Natural killer cell treated with Interleukin-12 subunit alpha and Interleukin-12 subunit beta and Interleukin-15 and Interleukin-18, amount 100 ng/mL, for 72 hours (primary cell): ENCODE results near the gene C2CD3. TPM values are rescaled to one million over a fixed set of nuclear protein-coding genes. Genes with fewer than 3 reads are reported as not detected.

Experiments
- ATAC-seq, 2 donors: fragments of 150-1000 bp; cut with Tn5 transposase in 1 of 2; sonication (Bioruptor Pico), chemical (Tn5 transposase) in 1 of 2; 2 replicates each; pipeline ENCODE4 v1.10.0; 2021
- DNase-seq: peaks from one replicate; pipeline ENCODE4 v3.0.0; 2022; ENCODE audit warnings: low spot score
- H3K27ac Mint-ChIP-seq, 2 donors: 1 replicate in 1 of 2; 2 replicates in 1 of 2; pipeline ENCODE4 v1.8.0; 2022; ENCODE audit warnings: mixed read lengths in 2 of 2, mild to moderate bottlenecking in 1 of 2, moderate library complexity in 1 of 2
- H3K27me3 Mint-ChIP-seq, 2 donors: 1 replicate in 1 of 2; 2 replicates in 1 of 2; pipeline ENCODE4 v1.8.0; 2022; ENCODE audit warnings: mixed read lengths in 2 of 2
- H3K36me3 Mint-ChIP-seq: one replicate; pipeline ENCODE4 v1.8.0; 2022; ENCODE audit warnings: mixed read lengths
- H3K4me1 Mint-ChIP-seq, 2 donors: 1 replicate in 1 of 2; 2 replicates in 1 of 2; pipeline ENCODE4 v1.8.0; 2022; ENCODE audit warnings: low read depth in 2 of 2, mixed read lengths in 2 of 2, mild to moderate bottlenecking in 1 of 2
- H3K4me3 Mint-ChIP-seq: one replicate; pipeline ENCODE4 v1.8.0; 2022; ENCODE audit warnings: mixed read lengths
- H3K9me3 Mint-ChIP-seq: 2 replicates; pipeline ENCODE4 v1.8.0; 2022; ENCODE audit warnings: mixed read lengths
- total RNA-seq, 2 donors: library from RNA; stranded (reverse); gene quantifications; one replicate each; pipeline ENCODE4 v1.2.3, GENCODE V29; 2022

Gene C2CD3
- total RNA-seq, 2 donors from 2014 or later: 49.1 to 76.7 TPM

DNA sequence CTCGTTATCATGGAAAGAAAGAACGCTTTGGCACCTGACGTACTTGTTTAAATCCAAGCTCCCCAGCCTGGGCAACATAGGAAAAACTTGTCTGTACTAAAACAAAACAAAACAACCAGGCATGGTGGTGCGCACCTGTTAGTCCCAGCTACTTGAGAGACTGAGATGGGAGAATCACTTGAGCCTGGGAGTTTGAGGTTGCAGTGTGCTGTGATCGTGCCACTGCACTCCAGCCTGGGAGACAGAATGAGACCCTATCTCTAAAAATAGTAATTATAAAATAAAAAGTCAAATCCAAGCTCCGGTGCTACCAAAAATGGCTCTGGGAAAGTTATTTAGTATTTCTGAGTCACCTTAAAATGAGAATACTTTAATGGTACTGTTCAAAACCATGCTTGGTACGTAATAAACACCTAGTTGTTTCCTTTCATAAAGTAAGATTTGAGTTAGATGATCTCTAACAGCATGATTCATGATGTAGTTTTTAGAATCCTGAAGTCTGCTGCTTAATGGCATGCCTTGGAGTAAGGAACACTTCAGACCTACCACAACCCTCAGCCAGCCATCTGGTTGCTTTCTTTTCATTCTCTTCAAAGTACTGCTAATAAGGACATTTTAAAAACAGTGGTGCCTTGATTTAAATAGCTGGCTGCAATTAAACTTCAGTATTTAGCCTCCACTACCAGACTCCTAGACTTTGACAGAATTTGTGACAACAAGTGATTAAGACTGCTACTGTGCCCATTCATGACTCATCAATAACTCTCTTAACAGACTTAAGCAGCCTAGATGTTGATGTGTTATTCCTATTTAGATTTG is 8.6 kb upstream of the C2CD3 start:
- no peak for ATAC-seq
- H3K36me3 Mint-ChIP-seq: peaks cover 4% of the 10 kb centered on the region
- no peaks in the 10 kb centered on the region for H3K9me3 Mint-ChIP-seq

DNA sequence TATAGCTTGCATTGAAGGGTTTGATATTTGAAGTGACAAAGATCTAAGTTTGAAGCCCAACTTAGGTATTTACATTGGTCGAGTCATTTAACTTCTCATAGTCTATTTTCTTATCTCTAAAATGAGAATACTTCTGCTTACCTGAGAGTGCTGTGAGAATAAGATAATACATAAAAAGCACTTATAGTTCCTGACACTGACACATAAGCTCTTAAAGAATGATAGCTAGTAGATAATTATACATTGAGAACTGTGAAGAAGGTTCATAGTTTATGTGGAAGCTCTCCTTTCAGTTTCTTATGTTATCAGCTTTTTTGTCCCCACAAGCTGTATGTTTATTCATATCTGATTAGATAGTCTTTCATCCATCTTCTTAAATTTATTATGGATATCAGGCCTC is 5.1 kb upstream of the C2CD3 start:
- DNase-seq (no peak), ATAC-seq (no peak)
- peaks cover 9 to 28% of the 10 kb centered on the region in 2 donors for H3K4me1 Mint-ChIP-seq
- no peaks in the 10 kb centered on the region for H3K9me3 Mint-ChIP-seq
- no peaks in the 10 kb centered on the region for H3K36me3 Mint-ChIP-seq
- no peak overlapping the region for H3K4me3 Mint-ChIP-seq
- no peak overlapping the region for H3K27ac Mint-ChIP-seq
- no peaks in the 10 kb centered on the region for H3K27me3 Mint-ChIP-seq

More for the DNA sequence above, 8.6 kb upstream of the C2CD3 start:
- H3K27me3 Mint-ChIP-seq: no peaks in the 10 kb centered on the region
- no peak overlapping the region for H3K27ac Mint-ChIP-seq
- no peak for DNase-seq
- H3K4me1 Mint-ChIP-seq: peaks cover 9 to 21% of the 10 kb centered on the region in 2 donors
- H3K4me3 Mint-ChIP-seq: no peak overlapping the region

DNA sequence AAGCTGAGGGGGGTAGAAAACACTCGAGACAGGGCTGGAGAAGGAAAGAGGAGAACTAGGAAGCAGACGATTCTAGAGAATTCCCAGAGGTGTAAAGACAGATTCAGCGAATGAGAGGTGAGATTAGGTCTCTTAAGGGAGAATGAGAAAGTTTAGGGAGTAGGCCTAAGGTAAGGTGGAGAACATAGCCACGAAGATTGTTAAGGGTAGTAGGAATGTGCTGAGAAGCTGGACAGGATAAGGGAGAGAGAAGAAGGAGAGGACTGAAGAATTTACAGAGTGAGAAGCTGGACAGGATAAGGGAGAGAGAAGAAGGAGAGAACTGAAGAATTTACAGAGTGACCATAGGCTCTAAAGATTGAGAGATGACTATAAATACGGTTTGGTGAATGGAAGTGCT is 1.2 kb upstream of the C2CD3 start:
- Mint-ChIP-seq H3K27me3 (no peaks in the 10 kb centered on the region), H3K4me3 (no peak overlapping the region), H3K4me1 (peaks cover 6 to 9% of the 10 kb centered on the region in 2 donors), H3K27ac (no peak overlapping the region), H3K9me3 (no peaks in the 10 kb centered on the region), H3K36me3 (no peaks in the 10 kb centered on the region)
- ATAC-seq (no peak), DNase-seq (no peak)

DNA sequence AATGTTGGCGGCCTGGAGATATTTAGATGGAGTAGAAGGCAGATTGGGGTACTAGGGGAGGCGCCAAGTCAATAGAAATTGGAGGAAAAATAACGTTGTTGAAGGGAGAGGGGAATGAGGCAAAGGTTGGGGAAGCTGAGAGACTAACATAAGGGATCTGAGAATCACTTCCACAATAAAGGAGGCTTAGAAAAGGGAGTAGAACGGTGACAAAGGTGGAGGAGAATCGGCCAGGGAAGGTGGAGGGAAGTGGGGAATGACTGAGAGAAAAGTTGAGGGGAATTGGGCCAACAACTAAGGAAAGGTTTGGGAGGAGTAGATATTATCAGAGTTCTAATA is 797 bp upstream of the C2CD3 start:
- H3K4me1 Mint-ChIP-seq: peaks cover 6 to 9% of the 10 kb centered on the region in 2 donors
- ATAC-seq: no peak
- H3K4me3 Mint-ChIP-seq: no peak overlapping the region
- H3K36me3 Mint-ChIP-seq: no peaks in the 10 kb centered on the region
- no peaks in the 10 kb centered on the region for H3K27me3 Mint-ChIP-seq
- no peak for DNase-seq
- H3K9me3 Mint-ChIP-seq: no peaks in the 10 kb centered on the region
- H3K27ac Mint-ChIP-seq: no peak overlapping the region

DNA sequence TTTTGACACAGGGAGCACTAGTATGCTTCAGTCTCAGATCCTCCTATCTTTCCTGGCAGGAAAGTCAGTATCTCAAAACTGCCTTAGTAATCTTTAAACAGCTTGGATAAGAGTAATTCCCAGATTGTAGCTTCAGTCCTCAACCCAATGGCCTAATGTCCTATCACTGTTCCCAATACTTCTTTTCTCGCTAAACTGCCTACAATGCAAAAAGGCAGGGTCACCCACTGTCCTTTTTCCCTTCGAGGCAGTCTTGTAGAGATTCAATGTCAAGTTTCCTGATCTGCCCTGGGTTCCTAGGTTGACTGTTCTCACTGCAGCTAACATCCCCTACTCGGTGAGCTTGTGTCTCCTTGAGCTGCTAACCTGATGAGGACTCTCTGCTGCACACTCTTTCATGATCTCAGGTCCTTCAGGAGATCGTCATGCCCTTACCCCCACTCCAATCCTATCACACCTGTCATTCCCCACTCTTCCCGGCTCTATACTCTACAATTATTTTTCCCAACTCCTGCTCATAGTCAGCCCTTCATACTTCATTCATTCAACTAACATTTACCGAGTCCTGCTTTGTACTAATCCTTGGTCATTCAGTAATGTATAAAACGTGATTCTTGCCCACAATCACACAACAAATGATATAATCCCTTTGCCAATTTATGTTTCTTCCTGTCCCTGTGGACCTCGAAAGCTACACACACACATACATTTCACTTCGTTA is 904 bp downstream of the C2CD3 start:
- no peak overlapping the region for H3K27ac Mint-ChIP-seq
- no peak for ATAC-seq
- H3K4me1 Mint-ChIP-seq: peaks cover 6 to 9% of the 10 kb centered on the region in 2 donors
- no peaks in the 10 kb centered on the region for H3K36me3 Mint-ChIP-seq
- no peak overlapping the region for H3K4me3 Mint-ChIP-seq
- H3K27me3 Mint-ChIP-seq: no peaks in the 10 kb centered on the region
- DNase-seq: no peak
- H3K9me3 Mint-ChIP-seq: no peaks in the 10 kb centered on the region

DNA sequence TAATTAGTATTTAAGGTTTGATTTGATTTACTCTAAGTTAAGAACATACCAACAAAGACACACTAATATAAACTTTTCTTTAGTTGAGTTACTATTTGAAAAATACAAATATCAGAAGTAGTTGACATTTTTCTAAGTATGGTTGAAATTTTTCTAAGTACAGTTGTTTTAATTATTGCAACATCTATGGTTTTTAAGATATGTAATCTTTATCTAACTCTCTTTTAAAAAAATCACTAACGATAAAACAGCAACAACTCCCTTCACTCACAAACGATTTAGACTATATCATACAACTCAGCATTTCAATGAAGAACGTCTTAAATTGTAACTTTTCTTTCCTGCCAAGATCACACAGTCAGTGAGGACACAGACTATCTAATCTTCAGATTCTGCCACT is 2.0 kb downstream of the C2CD3 start:
- Mint-ChIP-seq H3K27ac (no peak overlapping the region), H3K9me3 (no peaks in the 10 kb centered on the region), H3K4me3 (peak overlapping the region; percentile 52), H3K27me3 (no peaks in the 10 kb centered on the region), H3K36me3 (peaks cover 6% of the 10 kb centered on the region), H3K4me1 (peaks cover 3 to 6% of the 10 kb centered on the region in 2 donors)
- no peak for DNase-seq
- no peak for ATAC-seq

DNA sequence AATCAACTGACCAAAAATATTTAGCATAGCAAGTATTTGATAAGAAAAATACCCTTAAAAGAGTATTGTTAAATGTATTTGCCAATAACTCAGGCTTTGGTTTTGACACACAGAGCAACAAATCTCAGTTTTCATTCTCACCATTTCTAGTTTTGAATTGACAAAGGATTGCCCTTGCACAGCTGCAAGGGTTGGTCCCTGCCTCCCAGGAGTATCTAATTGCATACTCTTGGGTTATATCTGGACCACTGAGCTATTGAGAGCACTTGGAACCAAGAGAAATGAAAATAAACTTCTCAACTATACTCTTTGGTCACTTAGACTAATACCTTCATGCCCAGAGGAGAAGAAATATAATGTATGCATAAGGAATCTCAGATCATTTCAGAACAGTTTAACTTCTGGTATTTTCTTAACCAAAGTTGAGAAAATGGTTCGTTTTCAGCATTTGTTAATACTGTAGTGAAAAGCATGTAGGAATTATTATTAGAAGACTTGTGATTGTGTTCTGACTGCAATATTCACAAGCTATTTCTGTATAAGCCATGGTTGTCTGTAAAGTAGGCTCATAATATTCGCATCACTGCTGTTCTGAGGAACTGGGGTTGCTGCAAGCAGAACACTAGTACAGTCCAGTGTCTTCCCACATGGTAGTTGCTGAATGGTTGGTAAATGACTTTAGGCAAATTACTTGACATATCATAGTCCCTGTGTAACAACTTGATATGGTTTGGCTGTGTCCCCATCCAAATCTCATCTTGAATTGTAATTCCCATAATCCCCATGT is 7.9 kb downstream of the C2CD3 start:
- Mint-ChIP-seq H3K4me1 (peaks cover 8 to 10% of the 10 kb centered on the region in 2 donors), H3K36me3 (peaks cover 17% of the 10 kb centered on the region), H3K27me3 (no peaks in the 10 kb centered on the region), H3K9me3 (no peaks in the 10 kb centered on the region), H3K4me3 (no peak overlapping the region), H3K27ac (no peak overlapping the region)
- DNase-seq: no peak
- no peak for ATAC-seq

DNA sequence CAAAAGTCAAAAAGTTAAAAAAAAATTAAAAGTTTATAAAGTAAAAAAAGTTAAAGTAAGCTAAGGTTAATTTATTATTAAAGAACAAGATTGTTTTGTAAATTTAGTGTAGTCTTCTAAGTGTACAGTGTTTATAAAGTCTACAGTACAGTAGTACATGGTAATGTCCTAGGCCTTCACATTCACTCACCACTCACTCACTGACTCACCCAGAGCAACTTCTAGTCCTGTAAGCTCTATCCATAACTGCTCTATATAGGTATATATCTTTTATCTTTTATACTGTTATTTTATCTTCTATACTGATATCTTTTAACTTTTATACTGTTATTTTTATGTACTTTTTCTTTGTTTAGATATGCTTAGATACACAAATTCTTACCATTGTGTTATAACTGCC is 11.2 kb downstream of the C2CD3 start:
- peaks cover 9 to 10% of the 10 kb centered on the region in 2 donors for H3K4me1 Mint-ChIP-seq

DNA sequence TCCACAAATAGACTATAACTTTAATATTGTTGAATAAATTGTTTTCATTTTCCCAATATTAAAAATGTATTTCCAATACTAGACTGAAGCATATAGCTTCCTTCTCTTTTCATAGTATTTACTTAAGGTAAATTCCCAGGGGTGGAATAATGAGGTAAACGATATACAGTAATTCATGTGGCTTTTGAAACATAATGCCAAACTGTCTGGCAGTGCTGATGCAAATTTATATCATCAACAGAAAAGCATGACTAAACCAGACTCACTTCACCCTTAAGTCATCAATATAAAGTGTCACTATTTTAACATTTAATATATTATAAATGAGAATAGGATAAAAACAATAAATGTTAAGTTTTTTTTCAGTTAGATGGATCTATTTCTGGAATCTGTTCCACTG is 13.6 kb downstream of the C2CD3 start:
- no peak overlapping the region for H3K27ac Mint-ChIP-seq
- H3K4me1 Mint-ChIP-seq: peaks cover 4 to 9% of the 10 kb centered on the region in 2 donors
- no peaks in the 10 kb centered on the region for H3K9me3 Mint-ChIP-seq
- DNase-seq: no peak
- peaks cover 14% of the 10 kb centered on the region for H3K36me3 Mint-ChIP-seq
- H3K27me3 Mint-ChIP-seq: no peaks in the 10 kb centered on the region
- no peak for ATAC-seq
- H3K4me3 Mint-ChIP-seq: no peak overlapping the region

More for the DNA sequence above, 11.2 kb downstream of the C2CD3 start:
- Mint-ChIP-seq H3K4me3 (no peak overlapping the region), H3K36me3 (peaks cover 17% of the 10 kb centered on the region), H3K9me3 (no peaks in the 10 kb centered on the region), H3K27ac (no peak overlapping the region), H3K27me3 (no peaks in the 10 kb centered on the region)
- ATAC-seq (no peak), DNase-seq (no peak)

DNA sequence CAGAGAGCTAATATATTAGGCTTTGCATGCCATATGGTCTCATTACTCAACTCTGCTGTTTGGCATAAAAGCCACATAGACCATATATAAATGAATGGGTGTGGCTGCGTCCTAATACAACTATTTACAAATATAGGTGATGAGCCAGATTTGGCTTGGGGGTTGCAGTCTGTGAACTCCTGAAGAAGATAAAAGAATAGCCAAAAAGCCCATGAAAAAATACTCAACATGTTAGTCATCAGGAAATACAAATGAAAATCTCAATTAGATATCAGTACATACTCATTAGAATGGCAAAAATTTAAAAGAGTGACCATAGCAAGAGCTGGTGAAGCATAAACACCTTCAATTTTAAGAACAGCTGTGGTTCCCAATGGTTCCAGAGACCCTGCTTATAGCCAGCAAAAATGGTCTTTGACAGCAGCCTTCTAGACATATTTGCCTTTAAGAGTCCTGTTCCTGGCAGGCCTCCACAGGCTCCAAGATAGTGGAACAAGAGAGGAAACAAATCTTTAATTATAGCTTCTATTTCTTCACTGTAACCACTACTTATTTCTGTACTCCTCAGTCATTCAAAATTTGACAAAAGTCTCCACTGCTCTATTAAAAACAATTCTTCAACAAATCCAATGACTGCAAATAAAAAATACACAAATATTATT is 16.1 kb downstream of the C2CD3 start:
- no peak overlapping the region for H3K27ac Mint-ChIP-seq
- H3K9me3 Mint-ChIP-seq: no peaks in the 10 kb centered on the region
- no peaks in the 10 kb centered on the region for H3K27me3 Mint-ChIP-seq
- H3K4me3 Mint-ChIP-seq: no peak overlapping the region
- peaks cover 8% of the 10 kb centered on the region for H3K36me3 Mint-ChIP-seq
- no peak for ATAC-seq
- H3K4me1 Mint-ChIP-seq: peaks cover 3 to 10% of the 10 kb centered on the region in 2 donors
- DNase-seq: no peak

DNA sequence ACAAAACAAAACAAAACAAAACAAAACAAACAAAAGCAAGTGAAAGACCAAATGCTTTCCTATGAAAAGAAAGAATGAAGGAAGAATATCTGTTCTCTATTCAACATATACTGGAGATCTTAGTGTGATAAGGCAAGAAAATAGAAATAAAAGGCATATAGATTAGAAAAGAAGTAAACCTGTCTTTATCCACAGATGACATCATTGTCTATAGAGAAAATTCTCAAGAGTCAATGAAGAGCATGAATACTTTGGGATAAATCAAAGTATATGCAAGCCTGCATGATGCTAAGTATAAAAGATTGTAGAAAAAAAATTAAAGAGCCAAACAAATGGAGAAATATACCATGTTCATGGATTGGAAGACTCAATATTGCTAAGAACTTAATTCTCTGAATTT is 17.6 kb downstream of the C2CD3 start:
- DNase-seq (no peak), ATAC-seq (no peak)
- Mint-ChIP-seq H3K4me1 (peaks cover 3 to 16% of the 10 kb centered on the region in 2 donors), H3K27ac (no peak overlapping the region), H3K4me3 (no peak overlapping the region), H3K9me3 (no peaks in the 10 kb centered on the region), H3K36me3 (peaks cover 8% of the 10 kb centered on the region), H3K27me3 (no peaks in the 10 kb centered on the region)

DNA sequence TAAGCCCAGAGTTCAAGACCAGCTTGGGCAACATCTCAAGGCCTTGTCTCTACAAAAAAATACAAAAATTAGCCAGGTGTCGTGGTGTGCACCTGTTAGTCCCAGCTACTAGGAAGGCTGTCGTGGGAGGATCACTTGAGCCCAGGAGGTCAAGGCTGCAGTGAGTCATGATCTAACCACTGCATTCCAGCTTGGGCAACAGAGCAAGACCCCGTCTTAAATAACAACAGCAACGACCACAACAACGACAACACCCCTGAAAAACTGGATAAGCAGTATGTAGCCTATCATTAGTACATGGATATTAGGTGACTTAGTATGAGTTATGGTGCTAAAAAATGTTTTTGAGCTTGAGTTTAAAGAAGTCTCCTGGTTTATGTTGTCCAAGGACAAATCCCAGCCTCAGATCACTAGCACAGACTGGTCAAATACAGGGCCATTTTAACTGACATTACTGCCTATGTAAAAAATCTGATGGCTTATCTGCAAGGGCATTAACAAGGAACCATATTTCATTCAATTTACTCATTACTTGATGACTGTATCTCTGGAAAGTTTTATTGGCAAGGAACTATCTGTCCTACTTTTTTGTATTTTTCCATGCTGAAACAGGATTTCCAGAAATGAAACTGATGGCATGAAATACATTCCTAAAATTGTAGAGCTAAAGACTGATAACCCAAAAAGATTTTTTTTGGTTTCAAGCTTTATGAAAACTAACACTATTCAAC is 23.4 kb downstream of the C2CD3 start:
- H3K4me1 Mint-ChIP-seq: peaks cover 7 to 15% of the 10 kb centered on the region in 2 donors
- ATAC-seq (no peak), DNase-seq (no peak)
- no peak overlapping the region for H3K27ac Mint-ChIP-seq
- no peaks in the 10 kb centered on the region for H3K36me3 Mint-ChIP-seq
- H3K27me3 Mint-ChIP-seq: no peaks in the 10 kb centered on the region
- H3K9me3 Mint-ChIP-seq: no peaks in the 10 kb centered on the region
- no peak overlapping the region for H3K4me3 Mint-ChIP-seq

DNA sequence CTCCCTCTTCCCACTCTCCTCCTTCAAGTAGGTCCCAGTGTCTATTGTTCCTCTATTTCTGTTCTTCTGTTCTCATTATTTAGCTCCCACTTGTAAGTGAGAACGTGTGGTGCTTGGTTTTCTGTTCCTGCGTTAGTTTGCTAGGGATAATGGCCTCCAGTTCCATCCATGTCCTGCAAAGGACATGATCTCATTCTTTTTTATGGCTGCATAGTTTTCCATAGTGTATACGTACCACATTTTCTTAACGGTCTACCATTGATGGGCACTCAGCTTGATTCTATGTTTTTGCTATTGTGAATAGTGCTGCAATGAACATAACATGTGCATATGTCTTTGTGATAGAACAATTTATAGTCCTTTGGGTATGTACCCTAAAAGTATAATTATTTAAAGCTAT is 26.2 kb downstream of the C2CD3 start:
- Mint-ChIP-seq H3K27me3 (no peaks in the 10 kb centered on the region), H3K36me3 (no peaks in the 10 kb centered on the region), H3K9me3 (no peaks in the 10 kb centered on the region), H3K27ac (no peak overlapping the region), H3K4me1 (peaks cover 7 to 9% of the 10 kb centered on the region in 2 donors), H3K4me3 (no peak overlapping the region)
- no peak for DNase-seq
- no peak for ATAC-seq
